Stomach smooth muscle (tissue), 2 donors: Measurements from ENCODE around the gene CBLB.

Experiments
- H3K27ac ChIP-seq: one replicate; pipeline ENCODE4 v1.7.0; 2013; ENCODE audit warnings: mild to moderate bottlenecking, low read length, inconsistent platforms
- H3K27me3 ChIP-seq, 2 donors: one replicate each; pipeline ENCODE4 v1.7.0; 2013; ENCODE audit warnings: low read length in 2 of 2; ENCODE audit not compliant: insufficient read depth in 2 of 2, control insufficient read depth in 1 of 2
- H3K36me3 ChIP-seq, 2 donors: one replicate each; pipeline ENCODE4 v1.7.0; 2013; ENCODE audit warnings: low read length in 2 of 2; ENCODE audit not compliant: control insufficient read depth in 2 of 2, insufficient read depth in 2 of 2
- H3K4me1 ChIP-seq: one replicate; pipeline ENCODE4 v1.7.0; 2013; ENCODE audit warnings: low read length; ENCODE audit not compliant: control insufficient read depth, insufficient read depth
- H3K4me3 ChIP-seq, 2 donors: one replicate each; pipeline ENCODE4 v1.7.0; 2013; ENCODE audit warnings: low read length in 2 of 2
- H3K9ac ChIP-seq, 2 donors: one replicate each; pipeline ENCODE4 v1.7.0; 2013; ENCODE audit warnings: low read length in 2 of 2, mild to moderate bottlenecking in 1 of 2
- H3K9me3 ChIP-seq, 2 donors: one replicate each; pipeline ENCODE4 v1.7.0; 2013; ENCODE audit warnings: low read length in 2 of 2; ENCODE audit not compliant: control insufficient read depth in 2 of 2
- donor health status: healthy.
- donor health status: Pancreatic carcinoma.

The CBLB gene

GRCh38 chr3:105832644-105833043, 36.2 kb downstream of the CBLB start:
- Histone ChIP-seq H3K9ac (no peak overlapping the region), H3K36me3 (no peaks in the 10 kb centered on the region), H3K9me3 (no peaks in the 10 kb centered on the region), H3K4me3 (no peak overlapping the region), H3K27me3 (no peaks in the 10 kb centered on the region), H3K4me1 (peaks cover 2% of the 10 kb centered on the region), H3K27ac (no peak overlapping the region)

GRCh38 chr3:105830836-105831235, 38.0 kb downstream of the CBLB start:
- H3K27ac ChIP-seq: no peak overlapping the region
- H3K4me1 ChIP-seq: peaks cover 2% of the 10 kb centered on the region
- H3K9me3 ChIP-seq: no peaks in the 10 kb centered on the region

GRCh38 chr3:105829871-105830622, 38.8 kb downstream of the CBLB start:
- Histone ChIP-seq H3K27ac (no peak overlapping the region), H3K36me3 (no peaks in the 10 kb centered on the region), H3K27me3 (no peaks in the 10 kb centered on the region), H3K9ac (no peak overlapping the region), H3K4me3 (no peak overlapping the region), H3K9me3 (no peaks in the 10 kb centered on the region), H3K4me1 (peaks cover 2% of the 10 kb centered on the region)

More at GRCh38 chr3:105830836-105831235, 38.0 kb downstream of the CBLB start:
- Histone ChIP-seq H3K36me3 (no peaks in the 10 kb centered on the region), H3K27me3 (no peaks in the 10 kb centered on the region), H3K9ac (no peak overlapping the region), H3K4me3 (no peak overlapping the region)

GRCh38 chr3:105829229-105829628, 39.6 kb downstream of the CBLB start:
- Histone ChIP-seq H3K4me3 (no peak overlapping the region), H3K36me3 (no peaks in the 10 kb centered on the region), H3K9ac (no peak overlapping the region), H3K27ac (no peak overlapping the region), H3K4me1 (peaks cover 2% of the 10 kb centered on the region), H3K9me3 (no peaks in the 10 kb centered on the region), H3K27me3 (no peaks in the 10 kb centered on the region)

- Histone ChIP-seq H3K27ac (no peak overlapping the region), H3K9me3 (no peaks in the 10 kb centered on the region), H3K36me3 (no peaks in the 10 kb centered on the region), H3K9ac (no peak overlapping the region), H3K27me3 (no peaks in the 10 kb centered on the region), H3K4me3 (no peak overlapping the region), H3K4me1 (peaks cover 2% of the 10 kb centered on the region)
Measured at GRCh38 chr3:105828703-105829102, 40.1 kb downstream of the CBLB start.

- Histone ChIP-seq H3K4me3 (no peak overlapping the region), H3K9ac (no peak overlapping the region), H3K9me3 (no peaks in the 10 kb centered on the region), H3K27ac (no peak overlapping the region), H3K27me3 (no peaks in the 10 kb centered on the region), H3K4me1 (peaks cover 2% of the 10 kb centered on the region), H3K36me3 (no peaks in the 10 kb centered on the region)
Measured at GRCh38 chr3:105827959-105828358, 40.9 kb downstream of the CBLB start.

GRCh38 chr3:105826778-105827634, 41.8 kb downstream of the CBLB start:
- Histone ChIP-seq H3K9ac (no peak overlapping the region), H3K27me3 (no peaks in the 10 kb centered on the region), H3K36me3 (no peaks in the 10 kb centered on the region), H3K4me1 (peaks cover 2% of the 10 kb centered on the region), H3K27ac (no peak overlapping the region), H3K9me3 (no peaks in the 10 kb centered on the region), H3K4me3 (no peak overlapping the region)

GRCh38 chr3:105824129-105824528, 44.7 kb downstream of the CBLB start:
- no peak overlapping the region for H3K27ac ChIP-seq
- no peak overlapping the region for H3K9ac ChIP-seq
- no peaks in the 10 kb centered on the region for H3K27me3 ChIP-seq
- no peaks in the 10 kb centered on the region for H3K9me3 ChIP-seq
- H3K4me1 ChIP-seq: peaks cover 2% of the 10 kb centered on the region
- H3K4me3 ChIP-seq: no peak overlapping the region
- no peaks in the 10 kb centered on the region for H3K36me3 ChIP-seq

- Histone ChIP-seq H3K9ac (no peak overlapping the region), H3K4me3 (no peak overlapping the region), H3K27me3 (no peaks in the 10 kb centered on the region), H3K4me1 (peaks cover 2% of the 10 kb centered on the region), H3K27ac (peak overlapping the region; percentile 18), H3K36me3 (no peaks in the 10 kb centered on the region), H3K9me3 (no peaks in the 10 kb centered on the region)
Measured at GRCh38 chr3:105823149-105823867, 45.5 kb downstream of the CBLB start.

- no peaks in the 10 kb centered on the region for H3K4me1 ChIP-seq
- no peaks in the 10 kb centered on the region for H3K9me3 ChIP-seq
- no peak overlapping the region for H3K4me3 ChIP-seq
- H3K9ac ChIP-seq: no peak overlapping the region
- H3K27ac ChIP-seq: no peak overlapping the region
- no peaks in the 10 kb centered on the region for H3K36me3 ChIP-seq
- no peaks in the 10 kb centered on the region for H3K27me3 ChIP-seq
Measured at GRCh38 chr3:105822171-105823123, 46.4 kb downstream of the CBLB start.
